Activated T-helper 9 cell treated with anti-CD3 and anti-CD28 coated beads, Interleukin-2, amount 50 U/mL, for 16 hours (primary cell): Measurements from ENCODE around the gene RPL13A.
"Not testable (repeated sequence)": the region's sequence is repeated elsewhere in the genome, so short reads cannot be mapped to it uniquely, and the experiment has no call there.

Experiments used
- DNase-seq: peaks from one replicate; pipeline ENCODE4 v3.0.0-alpha.2; 2020; ENCODE audit warnings: low read depth

Gene RPL13A

DNA sequence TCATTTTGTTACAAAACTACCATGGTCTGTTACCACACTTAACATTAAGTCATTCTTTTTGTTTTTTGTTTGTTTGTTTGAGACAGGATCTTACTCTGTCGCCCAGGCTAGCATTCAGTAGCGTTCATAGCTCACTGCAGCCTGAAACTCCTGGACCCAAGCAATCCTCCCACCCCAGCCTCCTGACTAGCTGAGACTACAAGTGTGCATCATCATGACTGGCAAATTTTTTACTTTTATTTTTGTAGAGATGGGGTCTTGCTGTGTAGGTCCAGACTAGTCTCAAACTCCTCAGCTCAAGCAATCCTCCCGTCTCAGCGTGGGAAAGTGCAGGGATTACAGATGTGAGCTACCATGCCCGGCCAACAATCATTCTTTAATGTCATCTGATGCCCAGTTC, 31.1 kb upstream of the RPL13A start:
- DNase-seq: no peak

DNA sequence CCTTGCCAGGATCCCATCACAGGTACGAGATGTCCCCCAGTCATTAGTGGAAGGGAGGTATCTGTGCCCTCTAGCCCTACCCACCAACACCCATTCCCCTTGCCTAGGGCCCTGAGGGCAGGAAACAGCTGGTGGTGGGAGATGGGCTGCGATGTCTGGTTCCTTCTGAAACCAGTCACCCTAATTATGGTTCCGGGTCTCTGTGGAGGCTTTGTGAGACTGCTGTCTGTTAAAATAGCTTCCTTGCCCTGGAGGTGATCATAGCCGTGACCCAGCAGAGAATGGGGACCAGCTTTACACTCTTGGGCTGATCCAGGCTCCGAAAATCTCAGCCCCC, 28.9 kb upstream of the RPL13A start:
- DNase-seq: no peak

- no peak for DNase-seq
These were observed 28.0 kb upstream of the RPL13A start for GRCh38 chr19:49459388-49459787.

GRCh38 chr19:49461130-49461529, 26.3 kb upstream of the RPL13A start:
- not testable (repeated sequence) for DNase-seq

DNA sequence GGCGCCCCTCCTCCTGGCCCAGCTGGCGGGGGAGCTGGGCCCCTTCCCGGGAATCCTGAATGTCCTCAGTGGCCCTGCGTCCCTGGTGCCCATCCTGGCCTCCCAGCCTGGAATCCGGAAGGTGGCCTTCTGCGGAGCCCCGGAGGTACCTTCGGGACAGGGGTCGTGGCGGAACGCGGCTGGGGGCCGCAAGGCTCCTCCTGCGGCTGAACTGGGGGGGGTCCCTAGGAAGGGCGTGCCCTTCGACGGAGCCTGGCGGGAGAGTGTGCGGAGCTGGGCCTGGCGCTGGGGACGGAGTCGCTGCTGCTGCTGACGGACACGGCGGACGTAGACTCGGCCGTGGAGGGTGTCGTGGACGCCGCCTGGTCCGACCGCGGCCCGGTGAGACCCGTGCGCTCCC, 25.8 kb upstream of the RPL13A start:
- no peak for DNase-seq

DNA sequence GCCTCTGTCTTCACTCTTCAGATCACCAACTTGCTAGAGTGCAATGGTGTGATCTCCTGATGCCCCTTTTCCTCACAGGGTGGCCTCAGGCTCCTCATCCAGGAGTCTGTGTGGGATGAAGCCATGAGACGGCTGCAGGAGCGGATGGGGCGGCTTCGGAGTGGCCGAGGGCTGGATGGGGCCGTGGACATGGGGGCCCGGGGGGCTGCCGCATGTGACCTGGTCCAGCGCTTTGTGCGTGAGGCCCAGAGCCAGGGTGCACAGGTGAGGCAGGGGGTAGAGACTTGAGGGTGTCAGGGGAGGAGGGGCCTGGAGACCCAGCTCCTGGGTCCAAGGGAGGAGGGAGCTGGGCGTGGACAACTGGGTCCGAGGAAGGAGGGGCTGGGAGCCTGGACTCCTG, 24.9 kb upstream of the RPL13A start:
- DNase-seq: no peak

DNA sequence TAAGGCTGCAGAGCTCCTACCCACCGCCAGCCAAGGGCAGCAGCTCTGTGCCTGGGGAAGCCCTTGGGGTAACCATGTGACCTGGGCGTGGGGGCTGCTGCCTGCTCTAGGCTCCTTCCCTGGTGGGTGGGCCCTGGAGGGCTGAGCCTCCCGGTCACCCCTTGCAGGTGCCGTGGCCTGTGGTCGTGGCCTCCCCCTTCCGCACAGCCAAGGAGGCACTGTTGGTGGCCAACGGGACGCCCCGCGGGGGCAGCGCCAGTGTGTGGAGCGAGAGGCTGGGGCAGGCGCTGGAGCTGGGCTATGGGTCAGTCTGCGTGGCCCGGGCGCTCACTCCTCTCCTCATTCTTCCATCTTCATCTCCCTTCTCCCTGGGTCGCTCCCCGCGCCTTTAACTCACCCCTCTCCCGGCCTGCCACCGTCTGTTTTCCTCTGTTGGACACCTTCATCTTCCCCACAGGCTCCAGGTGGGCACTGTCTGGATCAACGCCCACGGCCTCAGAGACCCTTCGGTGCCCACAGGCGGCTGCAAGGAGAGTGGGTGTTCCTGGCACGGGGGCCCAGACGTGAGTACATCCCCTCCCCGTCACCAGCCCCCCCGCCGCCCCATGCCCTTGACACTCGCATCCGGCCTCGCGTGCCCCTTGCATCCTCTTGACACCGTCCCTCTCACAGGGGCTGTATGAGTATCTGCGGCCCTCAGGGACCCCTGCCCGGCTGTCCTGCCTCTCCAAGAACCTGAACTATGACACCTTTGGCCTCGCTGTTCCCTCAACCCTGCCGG, 23.3 kb upstream of the RPL13A start:
- no peak for DNase-seq

- no peak for DNase-seq
These were observed 22.0 kb upstream of the RPL13A start for GRCh38 chr19:49465371-49465770.

GRCh38 chr19:49468199-49468598, 19.2 kb upstream of the RPL13A start:
- no peak for DNase-seq

GRCh38 chr19:49468746-49469447, 18.5 kb upstream of the RPL13A start:
- DNase-seq: peak; percentile 57

GRCh38 chr19:49469828-49470614, 17.4 kb upstream of the RPL13A start:
- peak; percentile 64 for DNase-seq

DNA sequence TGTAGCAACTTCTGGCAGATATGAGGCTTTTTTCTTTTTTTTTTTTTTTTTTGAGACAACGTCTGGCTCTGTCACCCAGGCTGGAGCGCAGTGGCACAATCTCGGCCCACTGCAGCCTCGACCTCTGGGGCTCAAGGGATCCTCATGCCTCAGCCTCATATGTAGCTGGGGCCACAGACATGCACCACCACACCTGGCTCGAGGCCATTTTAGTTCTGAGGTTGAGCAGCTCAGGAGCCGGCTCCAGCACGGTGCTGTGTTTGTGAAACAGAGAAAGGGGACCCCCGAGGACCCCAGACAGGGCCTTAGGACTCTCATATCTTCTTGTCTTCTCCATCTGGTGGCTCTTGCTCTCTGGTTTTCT, 16.8 kb upstream of the RPL13A start:
- no peak for DNase-seq

- no peak for DNase-seq
These were observed 14.5 kb upstream of the RPL13A start for GRCh38 chr19:49472936-49473335.

- DNase-seq: not testable (repeated sequence)
These were observed 13.9 kb upstream of the RPL13A start for GRCh38 chr19:49473501-49473867.

GRCh38 chr19:49473868-49474541, 13.4 kb upstream of the RPL13A start, which contains the start of gene FLT3LG:
Gene FLT3LG, plus strand, starts transcription at chr19:49474215. Its CDS starts 425 bp downstream, at chr19:49474640.
- peak; percentile 84 for DNase-seq

DNA sequence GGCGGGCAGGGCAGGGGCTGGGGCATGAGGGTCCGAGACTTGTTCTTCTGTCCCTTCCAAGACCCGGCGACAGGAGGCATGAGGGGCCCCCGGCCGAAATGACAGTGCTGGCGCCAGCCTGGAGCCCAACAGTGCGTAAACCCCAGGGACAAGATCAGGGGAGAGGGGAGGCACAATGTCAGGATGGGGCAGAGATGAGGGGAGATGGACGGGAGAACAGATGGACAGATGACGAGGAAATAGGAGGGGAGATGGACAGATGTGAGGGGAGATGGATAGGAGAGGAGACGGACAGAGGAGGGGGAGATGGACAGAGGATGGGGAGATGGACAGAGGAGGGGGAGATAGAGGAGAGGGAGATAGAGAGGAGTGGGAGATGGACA, 12.9 kb upstream of the RPL13A start:
- DNase-seq: no peak

- no peak for DNase-seq
These were observed 12.1 kb upstream of the RPL13A start for GRCh38 chr19:49475191-49475917.

DNA sequence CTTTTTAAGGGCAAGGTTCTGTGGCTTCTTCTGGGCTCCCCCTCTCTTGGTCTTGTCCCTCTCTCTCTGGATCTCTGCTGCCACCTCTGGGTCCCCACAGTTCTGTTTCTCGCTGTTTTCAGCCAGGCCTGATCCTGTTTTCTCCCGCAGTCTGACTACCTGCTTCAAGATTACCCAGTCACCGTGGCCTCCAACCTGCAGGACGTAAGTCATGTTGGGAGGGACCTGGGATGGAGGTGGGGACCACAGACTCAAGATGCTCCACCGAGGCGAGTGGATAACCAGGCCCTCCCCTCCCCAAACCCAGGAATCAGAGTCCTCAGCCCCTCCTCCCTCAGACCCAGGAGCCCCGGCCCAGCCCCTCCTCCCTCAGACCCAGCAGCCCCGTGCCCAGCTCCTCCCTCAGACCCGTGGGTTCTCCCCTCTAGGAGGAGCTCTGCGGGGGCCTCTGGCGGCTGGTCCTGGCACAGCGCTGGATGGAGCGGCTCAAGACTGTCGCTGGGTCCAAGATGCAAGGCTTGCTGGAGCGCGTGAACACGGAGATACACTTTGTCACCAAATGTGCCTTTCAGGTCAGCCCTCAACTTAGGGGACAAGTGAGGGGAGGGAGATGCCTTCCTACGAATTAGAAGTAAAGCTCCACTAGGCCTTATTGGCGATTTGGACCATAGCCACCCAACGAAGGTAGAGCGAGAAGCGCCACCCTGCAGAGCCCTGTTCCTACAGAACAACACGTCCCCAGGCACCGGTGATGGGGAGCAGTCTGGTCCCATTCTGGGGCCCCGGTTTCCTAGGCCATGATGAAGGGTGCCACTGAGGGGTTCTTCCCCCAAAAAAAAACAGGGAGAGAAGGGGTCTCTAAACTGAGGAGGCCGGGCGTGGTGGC, 11.2 kb upstream of the RPL13A start:
- peak; percentile 66 for DNase-seq

DNA sequence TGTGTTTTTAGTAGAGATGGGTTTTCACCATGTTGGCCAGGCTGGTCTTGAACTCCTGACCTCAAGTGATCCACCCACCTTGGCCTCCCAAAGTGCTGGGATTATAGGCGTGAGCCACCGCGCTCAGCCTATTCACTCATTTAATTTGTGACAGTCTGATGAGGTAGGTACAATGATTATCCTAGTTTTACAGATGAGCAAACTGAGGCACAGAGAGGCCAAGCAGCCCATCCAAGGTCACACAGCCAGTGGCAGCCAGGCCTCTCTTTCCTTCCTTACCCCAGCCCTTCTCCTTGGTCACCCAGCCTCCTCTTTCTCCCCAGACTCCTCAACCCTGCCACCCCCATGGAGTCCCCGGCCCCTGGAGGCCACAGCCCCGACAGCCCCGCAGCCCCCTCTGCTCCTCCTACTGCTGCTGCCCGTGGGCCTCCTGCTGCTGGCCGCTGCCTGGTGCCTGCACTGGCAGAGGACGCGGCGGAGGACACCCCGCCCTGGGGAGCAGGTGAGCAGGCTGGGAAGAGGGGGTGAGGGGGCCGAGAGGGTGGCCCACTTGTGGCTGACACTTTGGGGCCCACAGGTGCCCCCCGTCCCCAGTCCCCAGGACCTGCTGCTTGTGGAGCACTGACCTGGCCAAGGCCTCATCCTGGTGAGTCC, 7.3 kb upstream of the RPL13A start:
- no peak for DNase-seq

DNA sequence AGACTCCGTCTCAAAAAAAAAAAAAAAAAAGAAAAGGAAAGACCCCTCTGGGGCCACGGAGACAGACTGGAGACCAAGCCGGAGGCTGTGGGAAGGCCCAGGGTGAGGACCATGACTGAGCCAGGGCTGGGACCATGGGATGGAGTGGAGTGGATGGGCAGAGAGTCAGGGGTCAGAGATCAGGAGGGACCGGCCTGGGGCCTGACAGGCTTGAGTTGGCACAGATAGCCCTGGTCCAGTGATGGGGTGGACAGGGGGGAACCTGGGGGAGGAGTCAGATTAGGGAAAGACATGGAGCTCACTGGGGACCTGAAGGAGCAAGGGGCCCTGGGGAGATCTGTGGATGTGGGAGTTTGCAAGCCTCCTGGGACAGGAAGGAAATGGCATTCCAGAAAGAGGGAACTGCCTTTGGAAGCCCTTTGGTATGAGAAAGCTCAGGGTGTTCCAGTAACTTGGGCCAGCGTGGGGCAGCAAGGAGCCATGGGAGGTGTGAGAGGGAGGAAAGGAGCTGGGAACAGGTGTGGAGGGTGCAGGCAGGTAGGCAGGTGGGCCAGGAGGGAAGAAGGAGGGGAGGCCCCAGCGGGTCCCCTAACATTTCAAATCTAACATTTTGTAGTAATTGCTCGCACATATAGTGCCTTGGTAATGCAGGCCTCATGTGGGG, 6.3 kb upstream of the RPL13A start:
- no peak for DNase-seq
